ENCODE results near the gene B9D1. TPM values are rescaled to one million over a fixed set of nuclear protein-coding genes. Genes with fewer than 3 reads are reported as not detected.

Gene B9D1
- total and polyA plus RNA-seq, 11 donors, result 5.6 to 27.9 (median 10.7) TPM

GRCh38 chr17:19325542-19325941 lies 37.0 kb downstream of the B9D1 start:
- no peak overlapping the region for H3K27ac ChIP-seq
- no peak for DNase-seq
- H3K27me3 ChIP-seq, result peaks cover 0 to 3% (median 0%) of the 10 kb centered on the region in 9 donors
- H3K9me3 ChIP-seq, result peaks cover 0 to 13% (median 0%) of the 10 kb centered on the region in 12 donors
- intact Hi-C loops (cut with DNase I), result no loop called here
- no peak overlapping the region for H3K4me3 ChIP-seq
- H3K4me1 ChIP-seq, result peaks cover 0 to 23% (median 1%) of the 10 kb centered on the region in 12 donors
- TF ChIP-seq POLR2A (IDR thresholded peaks at IDR 0.05) (no peak), CTCF (IDR thresholded peaks at IDR 0.05) (no peak)
- H3K36me3 ChIP-seq, result peaks cover 0 to 55% (median 12%) of the 10 kb centered on the region in 9 donors
- ATAC-seq, result no peak

- Histone ChIP-seq H3K27ac (no peak overlapping the region), H3K4me3 (no peak overlapping the region), H3K9me3 (peaks cover 0 to 13% (median 0%) of the 10 kb centered on the region in 12 donors), H3K27me3 (peaks cover 0 to 5% (median 0%) of the 10 kb centered on the region in 9 donors), H3K36me3 (peaks cover 0 to 37% (median 7%) of the 10 kb centered on the region in 9 donors), H3K4me1 (peaks cover 0 to 31% (median 3%) of the 10 kb centered on the region in 12 donors)
- ATAC-seq (peak in 1 of 4 donors; percentile 48), DNase-seq (no peak)
- intact Hi-C loops (cut with DNase I), result no loop called here
- TF ChIP-seq CTCF (IDR thresholded peaks at IDR 0.05) (no peak), POLR2A (IDR thresholded peaks at IDR 0.05) (no peak)
- WGBS, 4 donors, result 65 to 87% (median 72%) methylated on average over 1 of the region's 1 CpG
These were observed 39.7 kb downstream of the B9D1 start for GRCh38 chr17:19322861-19323260.

- Histone ChIP-seq H3K36me3 (peaks cover 0 to 37% (median 7%) of the 10 kb centered on the region in 9 donors), H3K9me3 (peaks cover 0 to 13% (median 0%) of the 10 kb centered on the region in 12 donors), H3K4me3 (no peak overlapping the region), H3K27ac (peak overlapping the region in 3 of 12 donors; percentile 13 to 44 (median 35)), H3K27me3 (peaks cover 0 to 11% (median 0%) of the 10 kb centered on the region in 9 donors), H3K4me1 (peaks cover 0 to 39% (median 9%) of the 10 kb centered on the region in 12 donors)
- TF ChIP-seq POLR2A (IDR thresholded peaks at IDR 0.05), result no peak
- TF ChIP-seq CTCF (IDR thresholded peaks at IDR 0.05), result no peak
- no peak for DNase-seq
- intact Hi-C loops (cut with DNase I), result no loop called here
- WGBS, 4 donors, result 85 to 95% (median 92%) methylated on average over 5 of the region's 5 CpGs
- ATAC-seq, result no peak
These were observed 40.4 kb downstream of the B9D1 start for GRCh38 chr17:19322129-19322505.

GRCh38 chr17:19321481-19322128 lies 40.9 kb downstream of the B9D1 start:
- Histone ChIP-seq H3K9me3 (peaks cover 0 to 13% (median 0%) of the 10 kb centered on the region in 12 donors), H3K36me3 (peaks cover 0 to 32% (median 7%) of the 10 kb centered on the region in 9 donors), H3K27me3 (peaks cover 0 to 15% (median 0%) of the 10 kb centered on the region in 9 donors), H3K27ac (peak overlapping the region in 3 of 12 donors; percentile 13 to 44 (median 35)), H3K4me3 (no peak overlapping the region), H3K4me1 (peaks cover 0 to 44% (median 14%) of the 10 kb centered on the region in 12 donors)
- TF ChIP-seq CTCF (IDR thresholded peaks at IDR 0.05) (peak in 4 of 12 donors; percentile 11 to 28 (median 13)), POLR2A (IDR thresholded peaks at IDR 0.05) (no peak)
- DNase-seq (no peak), ATAC-seq (peak; percentile 4 to 44 (median 30))
- 69 to 78% (median 75%) methylated on average over 8 to 9 of the region's 9 CpGs for WGBS, 4 donors
- intact Hi-C loops (cut with DNase I), result no loop called here

Measured in heart left ventricle (tissue), 16 donors.